Sigmoid colon (tissue), 7 donors: ENCODE results near the gene NUBP2. TPM values are rescaled to one million over a fixed set of nuclear protein-coding genes. Genes with fewer than 3 reads are reported as not detected.

Source experiments
- DNase-seq: peaks from one replicate; pipeline ENCODE4 v3.0.0-alpha.2; 2019
- H3K27ac ChIP-seq, 4 donors: fragments of 200-600 bp; sonication (generic); one replicate each; pipeline ENCODE4 v1.5.1; 2016 to 2019; ENCODE audit warnings: mild to moderate bottlenecking in 1 of 4
- H3K27me3 ChIP-seq, 3 donors: fragments of 200-600 bp; sonication (generic); one replicate each; pipeline ENCODE4 v1.5.1; 2019; ENCODE audit warnings: mild to moderate bottlenecking in 1 of 3
- H3K36me3 ChIP-seq, 4 donors: fragments of 200-600 bp; sonication (generic); one replicate each; pipeline ENCODE4 v1.5.1; 2016 to 2019
- H3K4me1 ChIP-seq, 4 donors: fragments of 200-600 bp; sonication (generic); one replicate each; pipeline ENCODE4 v1.5.1; 2017 to 2019
- H3K4me3 ChIP-seq, 4 donors: fragments of 200-600 bp; sonication (generic); one replicate each; pipeline ENCODE4 v1.5.1; 2017 to 2019; ENCODE audit warnings: mild to moderate bottlenecking in 2 of 4, moderate library complexity in 1 of 4
- H3K9me3 ChIP-seq, 4 donors: fragments of 200-600 bp in 3 of 4; sonication (generic) in 3 of 4; one replicate each; pipeline versions ENCODE4 v1.5.1 to v1.6.1; 2013 to 2019
- CTCF ChIP-seq, 4 experiments: fragments of 450-650 bp in 3 of 4; fragments of 200-600 bp in 1 of 4; IDR thresholded peaks; one replicate each; pipeline ENCODE4 v1.5.1; 2016 to 2019; ENCODE audit warnings: antibody characterized with exemption in 4 of 4, mild to moderate bottlenecking in 3 of 4, moderate library complexity in 2 of 4
- EP300 ChIP-seq, 4 donors: sonication (generic); formaldehyde crosslinking; IDR thresholded peaks; one replicate each; pipeline ENCODE4 v1.6.1; 2017; ENCODE audit warnings: antibody characterized with exemption in 4 of 4
- POLR2A ChIP-seq, 2 donors: fragments of 450-650 bp; IDR thresholded peaks; one replicate each; pipeline ENCODE4 v1.6.1; 2016; ENCODE audit warnings: antibody characterized with exemption in 2 of 2, mild to moderate bottlenecking in 2 of 2, moderate library complexity in 2 of 2
- POLR2AphosphoS5 ChIP-seq, 4 donors: sonication (generic); formaldehyde crosslinking; IDR thresholded peaks; one replicate each; pipeline ENCODE4 v1.6.1; 2017; ENCODE audit warnings: antibody characterized with exemption in 4 of 4
- WGBS, 2 donors: extraction: QIAGEN DNeasy Blood & Tissue Kit; methylation state at CpG; one replicate each; pipeline ENCODE4 v1.1.7; 2013; 5-methylcytosine and 5-hydroxymethylcytosine counted together
- intact Hi-C: fragments of 100-400 bp; cut with DNase I; formaldehyde crosslinking; loops from one replicate; pipeline ENCODE4 v1.15.1; 2023
- polyA plus RNA-seq, 3 donors: library from polyadenylated mRNA; stranded (reverse); fragments of 200-250 nt; gene quantifications; one replicate each; pipeline ENCODE4 v1.2.3, GENCODE V29; 2013
- small RNA-seq, 3 donors: library from RNA; depleted of rRNA; stranded (forward); fragments of <200 nt; gene quantifications; one replicate each; pipeline ENCODE3, GENCODE V24; 2016
- total RNA-seq, 4 donors: library from RNA; depleted of rRNA; stranded (reverse); fragments of >200 nt; gene quantifications; one replicate each; pipeline ENCODE4 v1.1.0, GENCODE V29; 2016
- donor health status: healthy with polysubstance abuse.
- donor health status: Bipolar disorder and iron deficiency.
- donor health status: healthy.

NUBP2 gene
- total and polyA plus RNA-seq, 7 donors = 53.5 to 170 (median 77.8) TPM

GRCh38 chr16:1831186-1832075 is 48.7 kb downstream of the NUBP2 start:
- Histone ChIP-seq H3K4me3 (no peak overlapping the region), H3K9me3 (no peaks in the 10 kb centered on the region), H3K27ac (no peak overlapping the region), H3K4me1 (peaks cover 0 to 25% (median 21%) of the 10 kb centered on the region in 4 donors), H3K36me3 (peaks cover 0 to 13% (median 0%) of the 10 kb centered on the region in 4 donors), H3K27me3 (no peaks in the 10 kb centered on the region)
- no peak for DNase-seq
- TF ChIP-seq POLR2A (IDR thresholded peaks at IDR 0.05) (no peak), CTCF (IDR thresholded peaks at IDR 0.05) (no peak), POLR2AphosphoS5 (IDR thresholded peaks at IDR 0.05) (no peak), EP300 (IDR thresholded peaks at IDR 0.05) (no peak)
- WGBS, 2 donors = 83 to 93% methylated on average over 19 of the region's 19 CpGs
- intact Hi-C loops = no loop called here

DNA sequence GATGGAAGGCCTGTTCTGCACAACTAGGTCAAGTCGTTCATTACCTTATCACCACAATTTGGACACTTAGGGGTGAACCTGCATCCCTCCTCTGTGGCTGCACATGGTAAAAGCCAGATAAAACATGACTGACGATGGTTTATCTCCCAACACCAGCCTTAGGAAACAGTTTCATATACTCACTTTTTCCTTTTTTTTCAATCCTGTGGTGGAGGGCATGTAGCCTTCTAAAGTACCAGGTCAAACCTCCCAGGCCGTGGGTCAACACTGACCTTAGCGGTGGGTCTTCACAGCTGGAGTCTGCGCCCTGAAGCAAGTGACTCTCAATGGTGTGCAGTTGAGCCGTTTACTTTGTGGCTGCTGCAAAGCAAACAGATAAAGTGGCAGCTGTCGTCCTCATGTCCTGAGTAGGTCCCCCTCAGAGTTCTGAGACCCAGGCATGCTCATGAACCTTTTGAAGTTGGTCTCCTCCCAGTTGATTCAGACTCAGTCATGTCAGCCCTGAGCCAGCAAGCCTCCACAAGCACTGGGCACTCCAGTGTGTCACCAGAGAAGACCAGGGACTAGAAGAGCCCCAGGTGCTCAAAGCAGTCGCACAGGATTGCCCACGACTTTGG is 50.2 kb downstream of the NUBP2 start:
- Histone ChIP-seq H3K4me3 (no peak overlapping the region), H3K36me3 (peaks cover 0 to 13% (median 0%) of the 10 kb centered on the region in 4 donors), H3K4me1 (peaks cover 0 to 16% (median 15%) of the 10 kb centered on the region in 4 donors), H3K27ac (no peak overlapping the region), H3K27me3 (no peaks in the 10 kb centered on the region), H3K9me3 (no peaks in the 10 kb centered on the region)
- DNase-seq = no peak
- intact Hi-C loops = no loop called here
- no peak for TF ChIP-seq EP300 (IDR thresholded peaks at IDR 0.05)
- no peak for TF ChIP-seq POLR2A (IDR thresholded peaks at IDR 0.05)
- no peak for TF ChIP-seq POLR2AphosphoS5 (IDR thresholded peaks at IDR 0.05)
- no peak for TF ChIP-seq CTCF (IDR thresholded peaks at IDR 0.05)
- WGBS, 2 donors = 72 to 83% methylated on average over 9 of the region's 9 CpGs

DNA sequence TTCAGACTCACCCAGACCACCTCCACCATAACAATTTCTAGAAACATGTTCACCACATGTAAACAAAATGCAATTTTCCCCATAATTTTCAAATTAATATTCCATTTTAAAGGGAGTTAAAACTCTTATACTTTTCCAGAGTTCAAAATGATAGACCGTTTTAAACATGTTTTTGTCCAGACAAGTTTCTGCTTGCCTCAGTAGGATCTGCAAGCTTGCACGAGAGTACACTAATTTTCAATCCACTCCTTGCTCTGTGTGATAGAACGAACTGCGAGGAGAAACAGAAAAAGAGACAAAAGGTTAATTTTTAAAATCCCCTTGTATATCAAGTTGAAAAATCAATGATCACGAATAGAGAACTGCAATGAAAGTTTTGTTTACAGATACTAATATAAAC is 51.3 kb downstream of the NUBP2 start:
- H3K4me3 ChIP-seq = no peak overlapping the region
- intact Hi-C loops = no loop called here
- no peaks in the 10 kb centered on the region for H3K27me3 ChIP-seq
- 82 to 85% methylated on average over 5 of the region's 5 CpGs for WGBS, 2 donors
- DNase-seq = no peak
- H3K4me1 ChIP-seq = peaks cover 0 to 4% (median 3%) of the 10 kb centered on the region in 4 donors
- no peak overlapping the region for H3K27ac ChIP-seq
- no peak for TF ChIP-seq CTCF (IDR thresholded peaks at IDR 0.05)
- TF ChIP-seq EP300 (IDR thresholded peaks at IDR 0.05) = no peak
- no peak for TF ChIP-seq POLR2AphosphoS5 (IDR thresholded peaks at IDR 0.05)
- H3K36me3 ChIP-seq = peaks cover 0 to 12% (median 0%) of the 10 kb centered on the region in 4 donors
- no peaks in the 10 kb centered on the region for H3K9me3 ChIP-seq

Small RNA genes lying within 50 kb of the gene (small RNA-seq; reads per million reads assigned to genes)
- 0 to 0.24 (median 0.22) reads per million in 3 donors for gene MIR3177

Other genes with a start within 250 kb of the NUBP2 start
- 10 to 100 TPM; 38.0 to 46.0 (median 42.3) TPM for gene TMEM204, start 249.3 kb upstream of the NUBP2 start, total RNA-seq
- gene TMEM204, start 249.3 kb upstream of the NUBP2 start, polyA plus RNA-seq = 10 to 100 TPM in 2 of 3 donors, 1 to 10 TPM in 1; 2.5 to 16.2 (median 15.7) TPM
- gene IFT140, start 170.9 kb upstream of the NUBP2 start, total RNA-seq = 10 to 100 TPM in 3 of 4 donors, 1 to 10 TPM in 1; 9.2 to 36.8 (median 16.8) TPM
- gene IFT140, start 170.9 kb upstream of the NUBP2 start, polyA plus RNA-seq = 10 to 100 TPM in 1 of 3 donors, 1 to 10 TPM in 2; 3.7 to 10.2 (median 4.8) TPM
- gene CRAMP1, start 170.6 kb upstream of the NUBP2 start, total RNA-seq = 10 to 100 TPM in 1 of 4 donors, 1 to 10 TPM in 3; 6.4 to 24.6 (median 8.0) TPM
- 10 to 100 TPM in 1 of 3 donors, 1 to 10 TPM in 2; 2.4 to 13.5 (median 2.5) TPM for gene CRAMP1, start 170.6 kb upstream of the NUBP2 start, polyA plus RNA-seq
- 10 to 100 TPM; 12.4 to 18.1 (median 17.3) TPM for gene JPT2, start 104.7 kb upstream of the NUBP2 start, total RNA-seq
- gene JPT2, start 104.7 kb upstream of the NUBP2 start, polyA plus RNA-seq = 10 to 100 TPM; 25.2 to 53.7 (median 33.8) TPM
- gene MAPK8IP3, start 76.8 kb upstream of the NUBP2 start, total RNA-seq = 10 to 100 TPM; 22.1 to 80.9 (median 30.8) TPM
- gene MAPK8IP3, start 76.8 kb upstream of the NUBP2 start, polyA plus RNA-seq = 10 to 100 TPM in 1 of 3 donors, 1 to 10 TPM in 2; 3.6 to 79.1 (median 5.5) TPM
- 100 to 1,000 TPM in 3 of 4 donors, 10 to 100 TPM in 1; 79.8 to 152 (median 128) TPM for gene NME3, start 11.4 kb upstream of the NUBP2 start, total RNA-seq
- 10 to 100 TPM; 32.4 to 87.8 (median 41.4) TPM for gene NME3, start 11.4 kb upstream of the NUBP2 start, polyA plus RNA-seq
- gene EME2, start 10.2 kb upstream of the NUBP2 start, total RNA-seq = 10 to 100 TPM in 1 of 4 donors, 1 to 10 TPM in 3; 4.3 to 10.5 (median 7.2) TPM
- gene EME2, start 10.2 kb upstream of the NUBP2 start, polyA plus RNA-seq = 10 to 100 TPM in 1 of 3 donors, 1 to 10 TPM in 2; 1.8 to 17.1 (median 2.5) TPM
- gene MRPS34, start 9.8 kb upstream of the NUBP2 start, total RNA-seq = 100 to 1,000 TPM in 1 of 4 donors, 10 to 100 TPM in 3; 61.5 to 104 (median 71.1) TPM
- gene MRPS34, start 9.8 kb upstream of the NUBP2 start, polyA plus RNA-seq = 100 to 1,000 TPM; 114 to 198 (median 129) TPM
- gene SPSB3, start 389 bp upstream of the NUBP2 start, total RNA-seq = 10 to 100 TPM; 61.4 to 98.4 (median 78.9) TPM
- 10 to 100 TPM; 34.4 to 59.5 (median 40.2) TPM for gene SPSB3, start 389 bp upstream of the NUBP2 start, polyA plus RNA-seq
- 1 to 10 TPM; 1.1 to 2.2 (median 1.5) TPM for gene IGFALS, start 10.7 kb downstream of the NUBP2 start, total RNA-seq
- gene IGFALS, start 10.7 kb downstream of the NUBP2 start, polyA plus RNA-seq = 1 to 10 TPM in 2 of 3 donors, under 1 TPM in 1; 0.46 to 2.0 (median 1.2) TPM
- 100 to 1,000 TPM in 3 of 4 donors, 10 to 100 TPM in 1; 73.4 to 163 (median 140) TPM for gene HAGH, start 43.9 kb downstream of the NUBP2 start, total RNA-seq
- gene HAGH, start 43.9 kb downstream of the NUBP2 start, polyA plus RNA-seq = 10 to 100 TPM; 54.1 to 86.9 (median 68.4) TPM
- gene FAHD1, start 44.2 kb downstream of the NUBP2 start, total RNA-seq = 10 to 100 TPM; 27.7 to 35.0 (median 29.3) TPM
- gene FAHD1, start 44.2 kb downstream of the NUBP2 start, polyA plus RNA-seq = 100 to 1,000 TPM in 1 of 3 donors, 10 to 100 TPM in 2; 58.9 to 137 (median 62.5) TPM
- gene MEIOB, start 89.2 kb downstream of the NUBP2 start, total RNA-seq = not detected
- gene MEIOB, start 89.2 kb downstream of the NUBP2 start, polyA plus RNA-seq = under 1 TPM in 1 of 3 donors, not detected in 2; 0.10 TPM
- not detected for gene HS3ST6, start 135.5 kb downstream of the NUBP2 start, total RNA-seq
- gene HS3ST6, start 135.5 kb downstream of the NUBP2 start, polyA plus RNA-seq = 1 to 10 TPM in 1 of 3 donors, under 1 TPM in 1, not detected in 1; 0.09 to 6.0 TPM
- gene MSRB1, start 160.2 kb downstream of the NUBP2 start, total RNA-seq = 10 to 100 TPM; 17.8 to 35.7 (median 19.0) TPM
- 100 to 1,000 TPM in 1 of 3 donors, 10 to 100 TPM in 2; 64.7 to 136 (median 69.1) TPM for gene MSRB1, start 160.2 kb downstream of the NUBP2 start, polyA plus RNA-seq
- gene RPL3L, start 171.7 kb downstream of the NUBP2 start, total RNA-seq = not detected
- under 1 TPM in 2 of 3 donors, not detected in 1; 0.04 to 0.60 TPM for gene RPL3L, start 171.7 kb downstream of the NUBP2 start, polyA plus RNA-seq
- 100 to 1,000 TPM; 200 to 332 (median 264) TPM for gene NDUFB10, start 176.6 kb downstream of the NUBP2 start, total RNA-seq
- gene NDUFB10, start 176.6 kb downstream of the NUBP2 start, polyA plus RNA-seq = 100 to 1,000 TPM; 298 to 489 (median 369) TPM
- gene RPS2, start 181.9 kb downstream of the NUBP2 start, total RNA-seq = 1,000 to 10,000 TPM; 1,478 to 1,994 (median 1,643) TPM
- gene RPS2, start 181.9 kb downstream of the NUBP2 start, polyA plus RNA-seq = 1,000 to 10,000 TPM; 1,713 to 3,277 (median 2,927) TPM
- not detected for gene RNF151, start 183.9 kb downstream of the NUBP2 start, total RNA-seq
- under 1 TPM in 1 of 3 donors, not detected in 2; 0.10 TPM for gene RNF151, start 183.9 kb downstream of the NUBP2 start, polyA plus RNA-seq
- 10 to 100 TPM; 19.4 to 27.4 (median 26.1) TPM for gene TBL3, start 189.1 kb downstream of the NUBP2 start, total RNA-seq
- 10 to 100 TPM; 14.3 to 37.4 (median 14.4) TPM for gene TBL3, start 189.1 kb downstream of the NUBP2 start, polyA plus RNA-seq
- not detected for gene NOXO1, start 198.5 kb downstream of the NUBP2 start, total RNA-seq
- 10 to 100 TPM; 13.8 to 47.3 (median 15.0) TPM for gene NOXO1, start 198.5 kb downstream of the NUBP2 start, polyA plus RNA-seq
- 10 to 100 TPM; 17.5 to 23.8 (median 21.2) TPM for gene GFER, start 201.2 kb downstream of the NUBP2 start, total RNA-seq
- gene GFER, start 201.2 kb downstream of the NUBP2 start, polyA plus RNA-seq = 100 to 1,000 TPM in 1 of 3 donors, 10 to 100 TPM in 2; 67.3 to 125 (median 82.9) TPM
- 1 to 10 TPM in 3 of 4 donors, under 1 TPM in 1; 0.82 to 8.3 (median 6.3) TPM for gene SYNGR3, start 207.0 kb downstream of the NUBP2 start, total RNA-seq
- gene SYNGR3, start 207.0 kb downstream of the NUBP2 start, polyA plus RNA-seq = 1 to 10 TPM in 2 of 3 donors, under 1 TPM in 1; 0.60 to 4.0 (median 1.2) TPM
- 10 to 100 TPM; 12.8 to 27.2 (median 17.7) TPM for gene ZNF598, start 226.9 kb downstream of the NUBP2 start, total RNA-seq
- 10 to 100 TPM; 20.3 to 57.0 (median 21.0) TPM for gene ZNF598, start 226.9 kb downstream of the NUBP2 start, polyA plus RNA-seq
- not detected for gene NPW, start 236.8 kb downstream of the NUBP2 start, total RNA-seq
- under 1 TPM in 1 of 3 donors, not detected in 2; 0.71 TPM for gene NPW, start 236.8 kb downstream of the NUBP2 start, polyA plus RNA-seq
- 10 to 100 TPM; 23.5 to 57.9 (median 29.5) TPM for gene NHERF2, start 243.9 kb downstream of the NUBP2 start, total RNA-seq
- 100 to 1,000 TPM in 1 of 3 donors, 10 to 100 TPM in 2; 46.7 to 105 (median 65.4) TPM for gene NHERF2, start 243.9 kb downstream of the NUBP2 start, polyA plus RNA-seq